Non-pigmented ciliary epithelial cell (primary cell): Measurements from ENCODE around the gene LRFN3.
"Not testable (repeated sequence)": the region's sequence is repeated elsewhere in the genome, so short reads cannot be mapped to it uniquely, and the experiment has no call there.

Experiments
- DNase-seq: peaks from one replicate; pipeline ENCODE4 v3.0.0-alpha.2; 2010; ENCODE audit warnings: low read depth

LRFN3 gene

GRCh38 chr19:35939307-35940077 is 3.3 kb downstream of the LRFN3 start:
- DNase-seq = no peak

DNA sequence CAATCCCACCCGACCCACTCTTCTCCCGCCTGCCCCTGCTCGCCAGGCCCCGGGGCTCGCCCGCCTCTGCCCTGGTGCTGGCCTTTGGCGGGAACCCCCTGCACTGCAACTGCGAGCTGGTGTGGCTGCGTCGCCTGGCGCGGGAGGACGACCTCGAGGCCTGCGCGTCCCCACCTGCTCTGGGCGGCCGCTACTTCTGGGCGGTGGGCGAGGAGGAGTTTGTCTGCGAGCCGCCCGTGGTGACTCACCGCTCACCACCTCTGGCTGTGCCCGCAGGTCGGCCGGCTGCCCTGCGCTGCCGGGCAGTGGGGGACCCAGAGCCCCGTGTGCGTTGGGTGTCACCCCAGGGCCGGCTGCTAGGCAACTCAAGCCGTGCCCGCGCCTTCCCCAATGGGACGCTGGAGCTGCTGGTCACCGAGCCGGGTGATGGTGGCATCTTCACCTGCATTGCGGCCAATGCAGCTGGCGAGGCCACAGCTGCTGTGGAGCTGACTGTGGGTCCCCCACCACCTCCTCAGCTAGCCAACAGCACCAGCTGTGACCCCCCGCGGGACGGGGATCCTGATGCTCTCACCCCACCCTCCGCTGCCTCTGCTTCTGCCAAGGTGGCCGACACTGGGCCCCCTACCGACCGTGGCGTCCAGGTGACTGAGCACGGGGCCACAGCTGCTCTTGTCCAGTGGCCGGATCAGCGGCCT is 4.1 kb downstream of the LRFN3 start:
- no peak for DNase-seq

GRCh38 chr19:35940839-35941238 is 4.7 kb downstream of the LRFN3 start:
- DNase-seq = no peak

- DNase-seq = no peak
These were observed 6.1 kb downstream of the LRFN3 start for GRCh38 chr19:35942235-35942634.

DNA sequence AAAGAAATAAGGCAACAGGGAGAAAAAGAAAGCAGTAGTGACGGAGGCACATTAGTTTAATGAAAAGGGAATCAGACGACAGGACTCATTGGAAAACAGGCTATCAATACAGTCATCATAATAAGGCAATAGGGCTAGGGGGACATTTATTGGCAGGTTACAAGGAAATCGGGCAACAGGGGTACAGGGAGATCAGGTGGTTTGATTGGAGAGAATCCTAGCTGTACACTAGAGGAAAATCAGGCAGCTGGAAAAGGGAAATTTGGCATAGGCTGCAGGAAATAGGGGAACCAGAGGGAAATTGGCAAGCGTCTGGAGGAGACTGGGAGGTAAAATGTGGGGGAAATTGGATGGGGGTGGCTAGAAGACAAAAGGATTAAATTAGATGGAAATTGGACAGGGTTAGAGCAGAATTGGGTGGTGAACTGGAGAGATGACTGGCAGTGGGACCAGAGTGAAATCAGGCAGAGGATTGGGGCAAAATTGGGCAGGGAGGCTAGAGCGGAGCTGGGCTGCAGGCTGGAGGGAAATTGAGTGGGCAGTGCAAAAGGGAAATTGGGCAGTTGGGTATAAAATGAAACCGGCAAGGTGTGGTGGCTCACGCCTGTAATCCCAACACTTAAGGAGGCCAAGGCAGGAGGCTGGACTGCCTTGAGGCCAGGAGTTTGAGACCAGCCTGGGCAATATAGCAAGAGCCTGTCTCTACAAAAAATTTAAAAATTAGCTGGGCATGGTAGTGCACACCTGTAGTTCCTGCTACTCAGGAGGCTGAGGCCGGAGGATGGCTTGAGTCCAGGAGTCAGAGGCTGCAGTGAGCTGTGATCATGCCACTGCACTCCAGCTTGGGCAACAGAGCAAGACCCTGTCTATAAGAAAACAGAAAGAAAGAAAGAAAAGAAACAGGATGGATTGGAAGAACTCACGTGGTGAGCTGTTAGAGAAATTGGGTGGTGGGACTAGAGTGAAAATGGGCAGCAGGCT is 7.4 kb downstream of the LRFN3 start:
- DNase-seq = no peak

GRCh38 chr19:35944556-35944955 is 8.4 kb downstream of the LRFN3 start:
- no peak for DNase-seq

DNA sequence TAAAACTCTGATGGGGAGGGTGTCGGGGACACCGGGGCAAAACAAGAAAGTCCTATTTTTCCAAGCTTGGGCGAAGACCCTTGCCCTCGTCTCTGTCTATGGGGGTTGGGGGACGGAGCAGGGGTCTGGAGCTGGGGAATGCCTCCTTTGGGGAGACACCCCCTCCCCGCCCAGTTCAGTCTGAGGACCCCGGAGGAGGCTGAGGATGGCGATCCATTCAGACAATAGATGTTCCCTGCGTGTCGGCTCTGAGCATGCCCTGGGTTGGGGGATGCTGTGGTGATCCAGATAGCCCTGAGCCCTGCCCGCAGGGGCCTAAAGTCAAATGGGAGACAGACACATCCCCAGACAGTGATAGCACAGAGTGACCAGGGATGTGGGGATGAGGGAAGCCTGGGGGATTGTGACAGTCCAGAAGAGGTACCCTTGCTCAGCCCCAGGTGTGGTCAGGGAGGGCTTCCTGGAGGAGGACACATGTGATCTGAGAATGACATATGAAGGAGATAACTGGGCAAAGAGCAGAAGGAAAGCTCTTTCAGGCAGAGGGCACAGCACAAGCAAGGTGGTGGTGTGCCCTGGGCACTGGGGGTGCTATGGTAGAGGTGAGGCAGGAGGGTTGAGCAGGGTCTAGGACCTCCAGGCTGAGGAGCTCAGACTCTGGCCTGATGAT is 9.1 kb downstream of the LRFN3 start:
- no peak for DNase-seq

- no peak for DNase-seq
These were observed 10.0 kb downstream of the LRFN3 start for GRCh38 chr19:35946203-35946602.

- no peak for DNase-seq
These were observed 13.0 kb downstream of the LRFN3 start for GRCh38 chr19:35949131-35949530.

GRCh38 chr19:35955881-35956634 is 19.9 kb downstream of the LRFN3 start:
- DNase-seq = no peak

- DNase-seq = not testable (repeated sequence)
These were observed 21.2 kb downstream of the LRFN3 start for GRCh38 chr19:35957411-35957810.

DNA sequence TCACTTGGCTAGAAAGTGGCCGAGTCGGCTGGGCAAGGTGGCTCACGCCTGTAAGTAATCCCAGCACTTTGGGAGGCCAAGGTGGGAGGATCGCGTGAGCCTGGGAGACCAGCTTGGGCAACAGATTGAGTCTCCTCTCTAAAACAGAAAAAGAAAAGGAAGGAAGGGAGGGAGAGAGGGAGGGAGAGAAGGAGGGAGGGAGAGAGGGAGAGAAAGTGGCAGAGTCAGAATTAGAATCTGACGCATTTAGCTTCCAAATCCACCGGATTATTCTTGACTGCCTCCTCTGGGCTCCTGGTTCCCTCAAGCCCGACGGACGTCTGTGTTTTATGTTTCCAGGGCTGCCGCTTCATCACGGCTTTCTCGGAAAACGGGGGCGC is 22.5 kb downstream of the LRFN3 start:
- no peak for DNase-seq

DNA sequence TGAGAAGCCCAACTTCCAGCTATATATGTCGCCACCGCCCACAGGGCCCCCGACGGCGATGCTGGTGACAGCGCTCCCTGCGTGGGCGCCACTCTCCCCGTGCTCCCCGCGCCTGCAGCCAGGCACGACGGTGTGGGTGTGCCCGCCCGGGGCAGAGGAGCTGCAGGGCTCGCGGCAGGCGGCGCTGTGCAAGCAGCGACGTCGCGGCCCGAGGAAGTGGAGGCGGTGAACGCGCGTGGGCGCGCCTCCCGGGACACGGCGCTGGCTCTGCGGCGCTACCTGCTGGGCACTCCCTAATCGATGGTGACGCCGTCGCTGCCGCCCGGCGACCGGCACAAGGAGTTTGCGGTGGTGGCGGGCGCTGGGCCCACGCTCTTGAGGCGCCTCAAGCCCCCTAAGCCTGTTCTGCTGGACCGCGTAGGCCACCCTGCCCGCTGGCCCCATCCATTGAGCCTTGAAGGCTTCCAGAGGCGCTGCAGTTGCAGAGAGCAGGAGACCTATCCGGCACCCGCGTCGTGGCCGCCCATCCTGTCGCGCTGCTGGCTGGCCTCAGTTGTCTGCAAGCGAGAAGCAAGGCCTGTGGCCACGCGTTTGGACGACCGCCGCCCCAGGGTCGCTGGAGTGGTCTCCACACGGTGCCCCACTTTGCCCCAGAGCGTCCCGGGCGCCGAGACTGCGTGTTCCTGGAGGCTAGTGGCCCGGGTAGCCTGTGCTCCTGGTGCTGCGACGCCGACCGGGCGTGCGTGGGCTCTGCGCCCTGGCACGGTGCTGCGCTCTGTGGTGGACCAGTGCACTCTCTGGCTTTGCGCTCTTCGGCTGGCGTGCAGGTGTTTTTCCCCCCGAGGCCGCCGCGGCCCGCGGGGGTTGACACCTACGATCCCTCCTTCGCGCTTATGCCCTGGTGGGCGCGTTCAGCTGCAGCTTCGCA is 23.1 kb downstream of the LRFN3 start:
- DNase-seq = no peak

- DNase-seq = no peak
These were observed 23.8 kb downstream of the LRFN3 start for GRCh38 chr19:35959968-35960320.

DNA sequence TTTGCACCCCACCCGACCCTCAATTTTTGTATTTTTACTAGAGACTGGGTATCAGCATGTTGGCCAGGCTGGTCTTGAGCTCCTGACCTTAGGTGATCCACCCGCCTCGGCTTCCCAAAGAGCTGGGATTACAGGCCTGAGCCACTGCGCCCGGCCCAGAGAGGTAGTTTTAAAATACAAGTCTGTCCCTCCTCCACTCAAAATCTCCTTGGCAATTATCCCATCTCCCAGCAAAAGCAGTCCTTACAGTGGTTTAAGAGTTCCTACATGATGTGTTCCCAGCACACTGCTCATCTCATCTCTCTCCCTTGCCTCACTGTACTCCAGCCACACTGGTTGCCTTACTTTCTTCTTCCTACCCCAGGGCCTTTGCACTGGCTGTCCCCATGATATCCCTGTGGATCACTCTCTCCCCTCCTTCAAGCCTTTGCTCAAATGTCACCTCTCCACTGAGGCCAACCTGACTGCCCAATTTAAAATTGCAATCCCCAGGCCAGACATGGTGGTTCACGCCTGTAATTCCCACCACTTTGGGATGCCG is 24.3 kb downstream of the LRFN3 start:
- DNase-seq = no peak

DNA sequence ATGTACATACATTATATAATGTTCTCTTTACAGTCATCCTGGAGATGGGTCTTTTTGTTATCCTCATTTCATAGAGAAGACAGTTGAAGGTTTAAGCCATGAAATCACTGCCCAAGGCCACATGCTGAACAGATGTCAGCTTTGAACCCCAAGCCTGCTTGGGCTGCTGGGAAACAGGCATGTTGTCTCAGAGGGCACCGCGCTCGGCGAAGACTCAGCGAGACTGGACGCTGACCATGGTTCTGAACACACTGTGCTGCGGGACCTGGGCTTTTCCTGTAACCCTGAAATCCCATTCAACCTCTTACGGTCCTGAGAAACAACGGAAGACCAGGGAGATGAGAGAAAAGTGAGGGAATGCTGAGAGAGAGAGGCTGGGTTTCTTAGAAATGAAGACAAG is 27.3 kb downstream of the LRFN3 start:
- peak; percentile 14 for DNase-seq

DNA sequence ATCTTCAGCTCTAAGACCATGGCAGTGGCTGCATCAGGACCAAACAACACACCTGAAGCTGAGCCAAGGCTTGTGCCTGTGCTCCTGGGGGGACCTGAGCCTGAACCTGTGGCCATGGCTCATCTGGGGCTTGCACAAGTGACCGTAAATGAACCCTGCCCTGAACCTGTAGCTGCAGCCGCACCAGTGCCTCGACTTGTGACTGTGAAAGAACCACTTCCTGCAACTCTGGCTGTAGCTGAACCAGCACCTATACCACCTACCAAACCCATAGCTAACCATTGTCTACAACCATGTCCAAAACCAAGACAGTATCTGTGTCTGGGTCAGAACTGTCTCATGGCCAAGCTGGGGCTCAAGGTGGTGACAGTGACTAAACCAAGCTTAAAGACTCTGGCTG is 30.6 kb downstream of the LRFN3 start:
- no peak for DNase-seq

- no peak for DNase-seq
These were observed 37.3 kb downstream of the LRFN3 start for GRCh38 chr19:35973487-35973886.

GRCh38 chr19:35975608-35976214 is 39.5 kb downstream of the LRFN3 start:
- no peak for DNase-seq
